AG10803 (cell line): ENCODE results near the gene GALNT1.

Experiments used
- DNase-seq: peaks from one replicate; pipeline ENCODE4 v3.0.0; 2010; ENCODE audit warnings: low read depth
- H3K4me3 ChIP-seq: 2 replicates; pipeline ENCODE4 v1.5.1; 2011; ENCODE audit warnings: mild to moderate bottlenecking, low read length, control low read depth
- TF ChIP-seq, protein P1 (sequence below): conservative IDR thresholded peaks from 2 replicates; pipeline ENCODE4 v1.5.1; 2011; ENCODE audit warnings: mild to moderate bottlenecking, low read length, control low read depth, inconsistent platforms

Gene GALNT1

DNA sequence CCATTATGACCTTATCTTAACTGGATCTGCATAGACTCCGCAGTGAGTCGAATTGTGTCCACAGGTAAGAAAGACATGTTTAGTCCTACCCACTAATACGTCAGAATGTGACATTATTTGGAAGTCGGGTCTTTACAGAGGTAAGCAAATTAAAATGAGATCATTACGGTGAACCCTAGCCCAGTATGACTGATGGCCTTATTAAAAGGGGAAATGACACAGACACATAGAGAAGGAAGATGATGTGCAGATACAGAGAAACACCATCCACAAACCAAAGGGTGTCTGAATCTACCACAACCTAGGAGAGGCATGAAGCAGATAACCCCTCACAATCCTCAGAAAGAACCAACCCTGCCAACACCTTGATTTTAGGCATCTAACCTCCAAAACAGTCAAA lies 135.6 kb downstream of the GALNT1 start:
- no peak for DNase-seq
- TF ChIP-seq, protein P1, sequence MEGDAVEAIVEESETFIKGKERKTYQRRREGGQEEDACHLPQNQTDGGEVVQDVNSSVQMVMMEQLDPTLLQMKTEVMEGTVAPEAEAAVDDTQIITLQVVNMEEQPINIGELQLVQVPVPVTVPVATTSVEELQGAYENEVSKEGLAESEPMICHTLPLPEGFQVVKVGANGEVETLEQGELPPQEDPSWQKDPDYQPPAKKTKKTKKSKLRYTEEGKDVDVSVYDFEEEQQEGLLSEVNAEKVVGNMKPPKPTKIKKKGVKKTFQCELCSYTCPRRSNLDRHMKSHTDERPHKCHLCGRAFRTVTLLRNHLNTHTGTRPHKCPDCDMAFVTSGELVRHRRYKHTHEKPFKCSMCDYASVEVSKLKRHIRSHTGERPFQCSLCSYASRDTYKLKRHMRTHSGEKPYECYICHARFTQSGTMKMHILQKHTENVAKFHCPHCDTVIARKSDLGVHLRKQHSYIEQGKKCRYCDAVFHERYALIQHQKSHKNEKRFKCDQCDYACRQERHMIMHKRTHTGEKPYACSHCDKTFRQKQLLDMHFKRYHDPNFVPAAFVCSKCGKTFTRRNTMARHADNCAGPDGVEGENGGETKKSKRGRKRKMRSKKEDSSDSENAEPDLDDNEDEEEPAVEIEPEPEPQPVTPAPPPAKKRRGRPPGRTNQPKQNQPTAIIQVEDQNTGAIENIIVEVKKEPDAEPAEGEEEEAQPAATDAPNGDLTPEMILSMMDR, result no peak
- H3K4me3 ChIP-seq, result no peak overlapping the region

GRCh38 chr18:35721431-35722081 lies 140.0 kb downstream of the GALNT1 start:
- no peak overlapping the region for H3K4me3 ChIP-seq
- TF ChIP-seq, protein P1, result no peak
- DNase-seq, result no peak

- TF ChIP-seq, protein P1, result no peak
- H3K4me3 ChIP-seq, result no peak overlapping the region
- no peak for DNase-seq
Observed at GRCh38 chr18:35728676-35729075, 147.1 kb downstream of the GALNT1 start.

- no peak overlapping the region for H3K4me3 ChIP-seq
- no peak for DNase-seq
- TF ChIP-seq, protein P1, result no peak
Observed at GRCh38 chr18:35729991-35730668, 148.6 kb downstream of the GALNT1 start.

- TF ChIP-seq, protein P1, result no peak
- H3K4me3 ChIP-seq, result no peak overlapping the region
- no peak for DNase-seq
Observed at GRCh38 chr18:35730691-35731370, 149.3 kb downstream of the GALNT1 start.

GRCh38 chr18:35731701-35732100 lies 150.2 kb downstream of the GALNT1 start:
- TF ChIP-seq, protein P1, result no peak
- no peak overlapping the region for H3K4me3 ChIP-seq
- no peak for DNase-seq
